GM03348 (cell line): ENCODE measurements around the gene GALNT15.

Experiments
- DNase-seq: peaks from one replicate; pipeline ENCODE4 v3.0.0; 2012; ENCODE audit warnings: low spot score

GALNT15 gene, protein sequence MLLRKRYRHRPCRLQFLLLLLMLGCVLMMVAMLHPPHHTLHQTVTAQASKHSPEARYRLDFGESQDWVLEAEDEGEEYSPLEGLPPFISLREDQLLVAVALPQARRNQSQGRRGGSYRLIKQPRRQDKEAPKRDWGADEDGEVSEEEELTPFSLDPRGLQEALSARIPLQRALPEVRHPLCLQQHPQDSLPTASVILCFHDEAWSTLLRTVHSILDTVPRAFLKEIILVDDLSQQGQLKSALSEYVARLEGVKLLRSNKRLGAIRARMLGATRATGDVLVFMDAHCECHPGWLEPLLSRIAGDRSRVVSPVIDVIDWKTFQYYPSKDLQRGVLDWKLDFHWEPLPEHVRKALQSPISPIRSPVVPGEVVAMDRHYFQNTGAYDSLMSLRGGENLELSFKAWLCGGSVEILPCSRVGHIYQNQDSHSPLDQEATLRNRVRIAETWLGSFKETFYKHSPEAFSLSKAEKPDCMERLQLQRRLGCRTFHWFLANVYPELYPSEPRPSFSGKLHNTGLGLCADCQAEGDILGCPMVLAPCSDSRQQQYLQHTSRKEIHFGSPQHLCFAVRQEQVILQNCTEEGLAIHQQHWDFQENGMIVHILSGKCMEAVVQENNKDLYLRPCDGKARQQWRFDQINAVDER

DNA sequence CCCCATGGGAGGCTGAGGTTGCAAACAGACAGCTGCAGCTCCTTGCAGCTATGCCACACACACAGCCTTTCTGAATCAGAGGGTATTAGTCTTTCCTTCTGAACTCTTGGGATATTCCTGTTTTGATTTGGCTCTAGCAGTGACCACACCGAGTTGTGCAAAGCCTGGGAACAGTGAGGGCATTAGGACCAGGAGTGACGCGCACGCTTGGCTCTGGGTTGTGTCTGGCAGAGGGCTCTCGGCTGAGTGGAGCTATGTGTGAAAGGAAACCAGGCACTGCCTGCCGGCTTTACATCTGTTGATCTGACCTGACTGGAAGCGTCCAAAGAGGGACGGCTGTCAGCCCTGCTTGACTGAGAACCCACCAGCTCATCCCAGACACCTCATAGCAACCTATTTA lies at the start of gene GALNT15:
Gene GALNT15 (plus strand): TSS at position 292 of the 400 bp plus-strand sequence. CDS start 472 bp downstream, outside the sequence.
- DNase-seq: peak; percentile 92

DNA sequence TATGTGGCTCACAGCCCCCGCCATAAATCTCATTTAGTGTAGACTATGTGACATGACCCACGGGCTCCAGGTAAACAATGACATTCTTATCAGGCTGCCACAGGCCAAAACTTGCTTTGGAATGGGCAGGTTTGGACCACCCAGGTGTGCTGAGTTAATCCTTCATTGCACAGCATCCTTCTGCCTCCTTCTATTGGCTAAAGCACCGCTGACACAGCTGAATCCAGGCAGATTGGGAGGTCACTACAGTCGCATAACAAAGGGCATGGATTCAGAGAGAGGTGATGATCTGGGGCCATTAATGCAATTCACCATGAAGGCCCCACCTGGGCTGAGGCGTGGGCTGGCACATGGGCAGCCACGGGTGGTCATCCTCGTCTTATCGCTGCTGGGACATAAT lies 47.8 kb upstream of the GALNT15 start:
- DNase-seq: no peak

DNA sequence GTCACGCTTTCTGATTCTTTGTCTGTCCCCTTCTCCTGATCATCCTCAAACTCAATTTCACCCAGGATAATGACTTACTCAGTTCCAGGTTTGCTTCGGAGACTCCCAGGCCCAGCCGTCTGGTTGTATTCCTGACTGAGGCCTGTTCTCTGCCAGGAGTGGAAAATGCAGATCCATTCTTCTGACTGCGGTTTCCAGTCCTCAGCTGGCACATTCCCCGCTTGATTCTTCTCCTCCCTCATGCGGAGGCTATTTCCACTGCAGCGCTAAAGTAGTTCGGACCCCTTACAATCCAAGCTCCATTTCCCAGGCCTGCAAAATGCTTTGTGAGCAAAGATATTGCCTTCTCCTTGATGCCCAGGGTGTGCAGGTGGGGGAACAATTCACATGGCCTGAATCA lies 47.2 kb upstream of the GALNT15 start:
- peak; percentile 48 for DNase-seq

DNA sequence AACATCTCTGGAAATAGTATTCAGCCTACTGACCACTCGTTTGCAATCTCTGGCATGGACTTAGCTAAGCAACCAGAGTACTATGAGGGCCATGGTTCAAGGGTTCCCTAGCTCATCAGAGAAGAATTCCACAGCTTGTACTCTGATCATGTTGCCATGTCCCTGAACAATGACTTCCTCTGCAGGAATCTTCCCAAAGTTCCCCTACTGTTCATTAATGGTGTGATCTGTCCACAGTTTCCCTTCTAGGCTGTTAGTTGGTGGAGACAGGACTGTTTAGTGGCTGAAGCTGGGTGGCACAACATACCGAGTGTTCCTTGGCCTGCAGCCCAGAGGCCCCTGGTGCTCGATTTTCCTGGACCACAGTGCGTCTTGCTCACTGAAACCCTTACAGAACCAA lies 44.4 kb upstream of the GALNT15 start:
- peak; percentile 67 for DNase-seq

DNA sequence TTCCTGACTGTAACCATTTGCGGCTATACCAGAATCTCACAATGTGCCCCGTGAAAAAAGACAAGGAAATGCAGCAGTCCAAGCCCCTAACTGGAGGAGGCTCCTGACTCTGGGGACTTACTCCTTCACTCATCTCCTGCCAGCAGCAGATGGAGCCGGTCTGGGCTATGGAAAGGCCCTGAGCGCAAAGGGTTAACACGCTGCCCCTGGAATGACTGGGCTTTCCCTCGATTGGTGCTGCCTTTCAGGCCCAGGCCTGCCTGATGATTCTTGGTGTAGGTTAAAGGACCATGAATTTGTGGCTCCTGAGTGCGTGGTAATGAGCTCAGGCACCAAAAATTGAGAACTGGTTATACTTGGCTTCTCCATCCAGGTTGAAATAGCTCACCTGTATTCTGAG lies 42.3 kb upstream of the GALNT15 start:
- no peak for DNase-seq

DNA sequence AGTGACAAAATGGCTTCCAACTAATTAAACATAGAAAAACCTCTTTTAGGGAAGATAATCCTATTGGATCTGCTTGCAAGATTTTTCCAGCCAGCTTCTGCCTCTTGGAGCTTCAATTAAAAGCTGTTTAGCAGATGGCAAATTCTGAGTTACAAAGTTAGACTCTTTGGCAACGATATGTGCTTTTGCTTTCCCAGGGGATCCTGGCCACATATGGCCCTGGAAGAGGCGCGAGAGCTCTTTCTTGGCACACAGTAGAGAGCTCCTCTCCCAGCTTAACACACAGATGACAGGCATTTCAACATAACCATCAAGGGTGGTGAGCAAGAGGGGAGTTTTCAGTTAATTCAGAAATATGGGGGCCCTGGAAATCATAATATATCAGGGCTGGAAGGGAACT lies 41.6 kb upstream of the GALNT15 start:
- DNase-seq: peak; percentile 50

DNA sequence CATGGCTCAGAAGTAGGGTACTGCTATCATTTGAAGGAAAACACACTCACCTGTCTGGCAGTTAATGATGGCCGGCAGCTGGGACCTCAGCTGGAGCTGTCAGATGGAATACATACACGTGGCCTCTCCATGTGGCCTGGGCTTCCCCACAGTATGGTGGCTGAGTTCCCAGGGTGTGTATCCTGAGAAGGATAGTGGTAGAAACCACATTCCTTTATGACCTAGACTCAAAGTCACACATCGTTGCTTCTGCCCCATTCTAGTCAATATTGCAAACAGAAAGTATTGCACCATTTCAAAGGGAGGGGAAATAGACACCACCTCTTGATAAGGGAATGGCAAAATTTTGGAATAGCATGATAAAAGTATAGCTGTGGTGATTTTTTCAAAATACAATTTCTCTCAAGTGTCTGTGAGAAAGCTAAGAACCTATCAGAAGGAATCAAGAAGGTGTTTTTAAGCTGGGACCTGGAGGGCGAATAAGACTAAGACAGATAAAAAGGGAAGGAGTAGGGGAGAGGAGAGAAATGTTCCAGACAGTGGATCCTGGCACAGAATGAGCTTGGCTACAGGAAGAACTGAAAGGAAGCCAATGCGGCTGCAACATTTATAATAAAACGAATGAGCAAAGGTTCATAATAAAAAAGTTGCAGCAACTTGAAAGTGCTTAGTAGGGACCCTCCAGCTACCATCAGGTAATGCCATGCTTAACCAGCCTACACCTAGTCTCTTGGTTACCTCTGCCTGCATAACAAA lies 40.1 kb upstream of the GALNT15 start:
- DNase-seq: no peak

DNA sequence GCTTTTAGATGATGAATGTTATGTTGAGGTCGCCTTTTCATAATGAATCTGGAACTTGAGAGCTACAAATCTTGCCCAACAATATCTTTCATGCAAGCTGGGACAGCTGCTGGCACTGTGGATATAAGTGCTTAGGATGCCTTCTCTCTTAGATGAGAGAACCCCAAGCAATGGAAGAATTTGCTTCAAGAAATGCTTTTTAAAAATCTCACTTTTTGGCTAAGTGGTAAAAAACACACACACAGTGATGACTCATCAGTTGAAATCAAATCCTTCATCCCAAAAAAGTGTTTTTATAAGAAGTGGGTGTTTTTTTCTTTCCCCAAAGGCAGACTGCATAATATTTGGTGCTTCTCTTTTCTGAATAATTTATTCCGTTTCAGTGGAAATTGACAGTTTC lies 38.4 kb upstream of the GALNT15 start:
- peak; percentile 68 for DNase-seq

DNA sequence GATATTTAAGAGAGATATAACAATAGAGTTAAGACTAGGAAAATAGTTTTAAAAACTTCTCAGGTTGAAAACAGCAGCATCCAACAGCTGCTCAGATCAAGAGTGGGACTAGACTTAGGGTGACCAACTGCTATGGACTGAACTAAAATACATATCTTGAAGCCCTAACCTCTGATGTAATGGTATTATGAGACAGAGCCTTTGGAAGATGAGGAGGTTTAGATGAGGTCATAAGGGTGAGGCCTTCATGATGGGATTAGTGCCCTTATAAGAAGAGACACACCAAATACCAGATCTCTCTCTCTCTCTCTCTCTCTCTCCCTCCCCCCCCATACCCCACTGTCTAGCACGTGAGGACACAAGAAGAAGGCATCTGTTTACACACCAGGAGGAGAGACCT lies 37.4 kb upstream of the GALNT15 start:
- no peak for DNase-seq

DNA sequence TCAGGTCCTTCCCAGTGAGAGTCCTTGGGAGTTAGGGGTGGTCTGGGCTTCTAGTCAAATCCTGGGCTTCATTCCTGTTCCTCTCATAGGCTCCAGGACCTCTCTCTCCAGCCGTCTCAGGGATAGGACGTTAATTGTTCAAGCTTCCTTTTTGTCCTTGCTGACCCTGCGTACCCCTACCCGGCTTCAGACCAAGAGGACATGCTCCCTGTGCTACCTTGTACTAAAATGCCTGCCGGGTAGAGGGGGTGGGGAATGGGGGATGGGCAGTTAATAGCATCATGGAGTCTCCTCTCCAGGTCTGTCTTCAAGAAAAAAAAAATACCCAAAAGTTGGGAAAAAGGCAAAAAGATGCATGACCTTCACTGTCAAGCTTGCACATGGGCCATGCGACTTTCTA lies 36.5 kb upstream of the GALNT15 start:
- DNase-seq: no peak

DNA sequence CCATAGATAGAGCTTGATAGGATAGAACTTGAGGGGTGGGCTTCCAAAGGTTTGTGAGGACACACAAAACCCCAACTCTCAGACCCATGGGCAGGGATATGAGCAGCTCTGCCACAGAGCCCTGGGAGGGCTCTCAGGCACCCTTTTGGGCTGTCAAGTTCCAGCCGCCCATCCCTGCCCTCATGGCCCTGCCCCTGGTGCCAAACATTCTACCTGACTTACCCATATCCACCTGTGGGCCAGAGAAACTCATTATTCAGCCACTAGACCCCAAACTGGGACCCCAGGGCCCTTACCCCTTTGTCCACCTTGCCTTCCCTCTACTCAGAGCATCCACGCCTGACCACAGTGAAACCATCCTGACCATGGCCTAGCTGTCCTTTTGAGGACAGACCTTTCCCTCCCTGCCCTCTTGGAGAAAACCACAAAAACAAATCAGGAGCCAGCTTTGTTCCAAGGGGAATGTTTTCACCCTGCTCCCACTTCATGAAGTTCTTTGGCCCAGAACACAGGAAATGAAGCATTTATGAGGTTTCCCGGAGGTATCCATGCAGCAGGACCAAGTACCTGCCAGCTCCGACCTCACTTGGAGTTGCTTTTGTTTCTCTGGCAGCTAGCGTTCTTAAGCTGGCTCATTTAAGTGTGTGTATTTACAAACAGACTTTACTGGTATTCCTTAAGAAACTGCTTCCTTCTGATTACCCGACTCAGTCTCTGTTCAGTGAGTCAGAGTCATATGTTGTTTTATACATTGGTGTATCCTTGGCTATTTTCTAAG lies 34.2 kb upstream of the GALNT15 start:
- peak; percentile 58 for DNase-seq

DNA sequence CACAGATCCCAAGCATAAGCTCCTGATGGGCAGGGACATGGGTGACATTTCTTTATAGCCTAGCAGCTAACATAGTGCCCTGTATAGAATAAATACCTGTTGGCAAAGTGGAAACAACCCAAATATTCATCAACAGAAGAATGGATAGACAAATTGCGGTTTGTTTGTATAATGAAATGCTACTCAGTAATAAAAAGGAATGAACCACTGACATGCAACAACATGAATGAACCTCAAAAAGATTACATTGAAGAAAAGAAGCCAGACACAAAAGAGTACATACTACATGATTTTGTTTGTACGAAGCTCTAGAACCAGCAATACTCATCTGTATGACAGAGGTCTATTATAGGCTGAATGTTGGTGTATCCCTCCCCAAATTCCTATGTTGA lies 33.6 kb upstream of the GALNT15 start:
- no peak for DNase-seq

DNA sequence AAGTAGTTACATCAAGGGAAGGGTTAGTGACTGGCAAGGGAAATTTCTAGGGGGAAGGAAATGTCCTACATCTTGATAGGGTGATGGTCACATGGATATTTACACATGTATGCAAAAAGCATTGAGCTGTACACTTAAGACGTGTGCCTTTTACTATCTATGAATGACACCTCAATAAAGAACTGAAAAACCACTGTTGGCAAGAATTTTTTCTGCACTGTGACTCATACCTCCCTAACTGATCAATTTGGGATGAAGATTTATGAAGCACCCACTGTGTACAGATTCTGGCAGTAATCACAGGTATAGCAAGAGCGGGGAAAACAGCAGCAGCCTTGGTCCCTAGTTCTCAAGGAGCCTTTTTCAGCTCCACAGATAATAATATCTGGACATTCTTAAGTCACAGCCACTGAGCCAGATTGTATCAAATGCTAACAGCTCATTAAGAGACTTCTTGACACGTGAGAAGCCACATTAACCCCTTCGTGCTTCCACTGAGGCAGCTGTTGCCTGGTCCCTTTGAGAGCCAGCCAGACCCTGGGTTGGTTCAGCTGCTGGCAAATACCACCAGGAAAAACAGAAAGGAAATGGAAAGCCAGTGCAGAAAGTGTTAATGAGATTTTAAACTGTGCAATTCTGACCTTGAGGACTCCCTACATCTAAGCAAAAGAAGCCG lies 32.0 kb upstream of the GALNT15 start:
- no peak for DNase-seq

DNA sequence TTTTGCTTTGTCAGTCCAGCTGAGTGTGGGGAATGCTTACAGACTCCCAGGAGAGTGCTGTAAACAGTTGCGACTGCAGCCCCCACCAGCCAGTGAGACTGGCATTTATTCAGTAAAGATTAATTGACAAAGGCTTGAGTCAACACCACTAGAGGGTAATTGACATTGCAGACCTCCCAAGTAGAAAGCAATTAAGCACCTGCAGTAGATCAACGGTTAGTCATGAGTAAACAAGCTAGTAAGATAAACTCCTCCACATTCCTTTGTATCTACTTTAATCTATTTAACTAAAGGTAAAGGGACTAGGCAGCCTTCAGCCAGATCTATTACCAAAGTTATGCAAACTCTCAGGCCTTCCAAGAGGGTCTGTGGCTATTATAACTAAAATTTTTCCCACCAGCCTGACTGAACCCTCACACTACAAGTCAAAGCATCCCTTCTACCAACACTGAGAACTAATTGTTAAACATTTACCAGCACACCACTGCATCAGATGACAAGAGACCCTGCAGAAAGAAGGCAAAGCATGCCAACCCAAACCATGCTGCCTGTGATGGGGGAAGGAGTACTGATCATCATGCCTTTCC lies 30.5 kb upstream of the GALNT15 start:
- no peak for DNase-seq

DNA sequence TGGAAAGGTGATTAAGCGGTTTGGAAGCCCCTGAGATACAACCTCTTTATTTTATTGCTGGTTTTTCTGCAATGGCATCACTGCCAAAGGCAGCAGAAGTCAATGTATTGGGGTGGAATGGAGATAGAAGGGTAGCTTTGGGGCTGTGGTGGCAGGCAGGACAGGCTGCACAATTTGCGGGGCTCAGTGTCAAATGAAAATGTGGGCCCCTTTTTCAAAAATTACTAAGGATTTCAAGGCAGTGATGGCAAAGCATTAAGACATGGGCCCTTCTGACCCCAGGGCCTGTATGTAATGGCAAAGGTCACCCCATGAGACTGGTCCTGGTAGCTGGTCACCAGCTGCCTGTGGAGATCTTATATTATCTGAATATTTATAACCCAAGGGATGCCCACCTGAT lies 29.3 kb upstream of the GALNT15 start:
- no peak for DNase-seq

DNA sequence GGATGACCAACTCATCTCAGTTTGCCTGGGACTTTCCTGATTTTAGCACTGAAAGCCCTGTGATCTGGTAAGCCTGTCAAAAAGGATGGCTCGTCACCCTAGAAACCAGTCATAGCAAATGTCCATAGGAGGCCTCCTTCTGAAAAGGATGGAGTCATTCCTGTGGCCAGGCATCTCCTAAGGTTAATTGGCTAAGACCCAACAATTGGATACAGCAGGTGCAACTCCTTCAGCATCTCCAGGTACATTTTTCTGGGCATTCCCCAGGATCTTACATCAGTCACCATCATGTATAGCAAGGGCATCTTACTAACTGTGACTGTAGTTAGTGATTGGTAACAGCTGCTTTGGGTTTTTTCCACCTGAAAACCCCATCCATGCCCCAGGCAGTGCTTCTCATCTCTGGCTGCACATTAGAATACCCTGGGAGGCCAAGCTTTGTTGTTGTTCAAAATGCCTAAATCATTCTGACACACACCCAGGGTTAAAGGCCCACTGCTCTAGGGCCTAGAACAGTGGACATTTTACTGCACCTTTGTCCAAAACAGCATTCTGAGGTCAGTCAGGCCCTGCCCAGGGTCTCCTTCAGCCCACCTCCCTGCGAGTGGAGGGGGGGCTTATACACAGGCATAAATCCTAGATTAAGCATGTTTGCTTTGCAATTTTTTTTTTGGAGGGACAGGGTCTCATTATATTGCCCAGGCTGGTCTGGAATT lies 28.3 kb upstream of the GALNT15 start:
- DNase-seq: no peak

DNA sequence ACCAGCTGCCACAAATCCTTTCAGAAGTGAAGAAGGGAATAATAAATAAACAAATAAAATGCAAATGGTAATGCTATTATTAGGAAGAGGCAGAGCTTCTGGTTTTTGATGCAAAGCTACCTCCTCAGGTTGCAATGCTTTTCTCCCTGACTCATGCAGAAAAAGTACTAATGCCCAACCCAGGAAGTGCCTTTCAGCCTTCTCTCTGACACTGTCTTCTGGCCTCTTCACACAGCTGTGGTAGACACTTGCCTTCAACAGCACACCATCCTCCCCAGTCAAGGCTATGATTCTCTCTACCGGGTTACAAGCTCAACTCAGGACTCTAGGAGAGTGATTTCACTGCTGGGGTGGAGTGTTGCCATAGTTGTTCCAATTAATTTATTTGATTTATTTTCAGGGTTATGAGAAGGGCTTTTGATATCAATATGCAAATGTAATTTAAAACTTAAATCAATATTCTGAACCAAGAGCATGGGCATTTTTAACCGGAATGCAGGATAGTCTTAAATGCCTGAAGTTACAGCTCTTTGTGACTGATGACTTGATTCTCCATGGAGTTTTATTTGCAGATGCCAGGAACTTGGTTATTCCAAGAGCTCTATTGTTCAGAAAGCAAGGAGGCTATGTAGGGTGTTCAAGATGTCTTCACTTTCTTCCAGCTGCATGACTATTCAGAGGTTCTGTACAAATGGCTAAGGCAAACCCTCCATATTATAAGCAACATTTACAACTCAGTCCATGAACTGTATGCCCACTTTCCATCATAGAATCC lies 27.1 kb upstream of the GALNT15 start:
- DNase-seq: peak; percentile 32

DNA sequence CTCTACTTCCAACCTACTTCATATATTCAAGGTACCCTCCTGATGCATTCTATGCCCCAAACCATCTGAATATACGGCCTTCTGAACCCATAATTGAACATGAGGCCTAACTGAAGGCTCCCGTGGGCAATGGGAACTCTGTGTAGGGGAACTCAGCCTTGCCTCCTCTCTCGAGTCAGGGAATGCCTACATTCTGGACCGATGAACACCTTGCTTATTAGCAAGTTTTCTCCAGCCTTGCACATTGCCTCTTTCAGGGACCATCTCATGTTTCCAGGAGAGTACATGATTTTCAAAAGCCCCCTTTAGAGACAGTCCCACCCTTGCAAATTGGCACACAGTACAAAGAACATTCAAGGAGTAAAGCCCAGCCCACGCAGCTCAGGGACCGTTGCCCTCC lies 26.3 kb upstream of the GALNT15 start:
- no peak for DNase-seq

DNA sequence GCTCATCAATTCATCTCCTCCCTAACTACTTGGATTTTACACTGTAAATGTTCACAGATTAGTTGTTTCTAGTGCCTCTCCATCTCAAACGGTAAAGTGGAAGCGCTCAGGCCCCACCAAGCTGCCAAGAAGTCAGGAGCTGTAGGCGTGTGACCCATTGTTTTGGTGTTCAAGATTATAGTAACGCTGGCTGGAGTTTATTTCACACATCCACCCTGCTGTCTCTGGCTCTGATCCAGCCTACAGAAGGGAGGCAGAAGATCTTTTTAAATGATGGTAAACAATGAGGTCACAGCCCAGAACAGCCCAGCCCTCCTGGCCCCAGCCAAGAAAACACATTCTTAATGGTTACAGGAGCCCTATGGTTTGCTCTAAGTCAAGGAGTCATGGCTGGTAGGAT lies 25.7 kb upstream of the GALNT15 start:
- peak; percentile 72 for DNase-seq

DNA sequence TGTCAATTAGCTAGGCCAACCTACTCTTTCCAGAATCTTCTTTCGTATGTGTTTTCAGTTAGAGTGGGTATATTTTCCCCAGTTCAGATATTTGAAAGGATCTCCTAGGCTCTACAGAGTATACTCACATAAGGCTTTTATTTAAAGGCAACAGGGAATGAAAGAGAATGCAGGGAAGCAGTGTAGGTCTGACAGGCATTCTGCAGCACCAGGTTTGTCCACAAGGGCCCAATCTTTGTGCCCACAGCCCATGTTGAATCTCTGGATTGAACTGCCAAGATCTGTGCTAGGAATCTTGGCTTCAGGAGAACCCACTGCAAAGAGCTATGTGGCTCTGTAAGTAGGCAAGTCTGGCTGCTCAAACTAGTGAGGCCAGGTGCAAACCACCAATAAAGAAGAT lies 24.2 kb upstream of the GALNT15 start:
- DNase-seq: no peak
